Mesenchymal stem cell (in vitro differentiated cells and primary cell): Measurements from ENCODE around the gene VAX1.
A peak's percentile ranks its signal among the peaks of the same experiment; 100 is the strongest.

ENCODE experiments used
- DNase-seq: peaks from one replicate; pipeline ENCODE4 v3.0.0-alpha.2; 2013
- H2AFZ ChIP-seq: one replicate; pipeline ENCODE4 v1.6.1; 2013; ENCODE audit warnings: low read depth, mild to moderate bottlenecking, control low read depth, inconsistent platforms, low read length, moderate library complexity
- H2AK5ac ChIP-seq: 2 replicates; pipeline ENCODE4 v1.6.1; 2013; ENCODE audit warnings: low read length, moderate library complexity, mild to moderate bottlenecking, inconsistent platforms; ENCODE audit not compliant: severe bottlenecking
- H2BK120ac ChIP-seq: one replicate; pipeline ENCODE4 v1.6.1; 2013; ENCODE audit warnings: low read depth, mild to moderate bottlenecking, inconsistent platforms, low read length, moderate library complexity
- H2BK12ac ChIP-seq, 2 experiments: one replicate each; pipeline ENCODE4 v1.6.1; 2013; ENCODE audit warnings: inconsistent platforms in 2 of 2, low read length in 2 of 2, mild to moderate bottlenecking in 2 of 2, moderate library complexity in 2 of 2, control low read depth in 1 of 2
- H2BK15ac ChIP-seq: one replicate; pipeline ENCODE4 v1.6.1; 2013; ENCODE audit warnings: mild to moderate bottlenecking, low read depth, inconsistent platforms; ENCODE audit not compliant: poor library complexity, severe bottlenecking
- H2BK5ac ChIP-seq: 2 replicates; pipeline ENCODE4 v1.6.1; 2013; ENCODE audit warnings: low read depth, mild to moderate bottlenecking, low read length, control low read depth, inconsistent platforms; ENCODE audit not compliant: poor library complexity, severe bottlenecking
- H3K14ac ChIP-seq, 2 experiments: one replicate each; pipeline ENCODE4 v1.6.1; 2013; ENCODE audit warnings: inconsistent platforms in 2 of 2, low read length in 2 of 2, control low read depth in 1 of 2, mild to moderate bottlenecking in 1 of 2, moderate library complexity in 1 of 2
- H3K18ac ChIP-seq, 2 experiments: one replicate each; pipeline ENCODE4 v1.6.1; 2013; ENCODE audit warnings: inconsistent platforms in 2 of 2, low read length in 2 of 2, control low read depth in 1 of 2, low read depth in 1 of 2, mild to moderate bottlenecking in 1 of 2
- H3K23ac ChIP-seq, 2 experiments: one replicate each; pipeline ENCODE4 v1.6.1; 2013; ENCODE audit warnings: inconsistent platforms in 2 of 2, low read length in 2 of 2, mild to moderate bottlenecking in 2 of 2, moderate library complexity in 2 of 2, control low read depth in 1 of 2
- H3K27ac ChIP-seq: 2 replicates; pipeline ENCODE4 v1.5.1; 2013; ENCODE audit warnings: mild to moderate bottlenecking, moderate library complexity, low read length, control low read depth, inconsistent platforms; ENCODE audit not compliant: poor library complexity, severe bottlenecking
- H3K27me3 ChIP-seq, 2 experiments: 2 replicates each; pipeline versions ENCODE4 v1.6.1 to v1.7.0; 2013; ENCODE audit warnings: low read length in 2 of 2, mild to moderate bottlenecking in 2 of 2, moderate library complexity in 2 of 2, control low read depth in 1 of 2, inconsistent platforms in 1 of 2; ENCODE audit not compliant: control insufficient read depth in 1 of 2, insufficient read depth in 1 of 2
- H3K36me3 ChIP-seq, 2 experiments: 2 replicates each; pipeline versions ENCODE4 v1.6.1 to v1.7.0; 2013; ENCODE audit warnings: low read length in 2 of 2, control low read depth in 1 of 2, inconsistent platforms in 1 of 2, low read depth in 1 of 2, mild to moderate bottlenecking in 1 of 2; ENCODE audit not compliant: insufficient read depth in 2 of 2, control insufficient read depth in 1 of 2
- H3K4ac ChIP-seq, 2 experiments: one replicate each; pipeline ENCODE4 v1.6.1; 2013; ENCODE audit warnings: inconsistent platforms in 2 of 2, low read length in 2 of 2, mild to moderate bottlenecking in 2 of 2, moderate library complexity in 2 of 2, control low read depth in 1 of 2, low read depth in 1 of 2
- H3K4me1 ChIP-seq: 2 replicates; pipeline ENCODE4 v1.6.1; 2013; ENCODE audit warnings: low read depth, low read length, control low read depth; ENCODE audit not compliant: control insufficient read depth, insufficient read depth
- H3K4me2 ChIP-seq: 2 replicates; pipeline ENCODE4 v1.6.1; 2013; ENCODE audit warnings: low read length, mild to moderate bottlenecking, inconsistent platforms; ENCODE audit not compliant: poor library complexity, severe bottlenecking
- H3K4me3 ChIP-seq, 2 experiments: 2 replicates each; pipeline versions ENCODE4 v1.5.1 to v1.7.0; 2013; ENCODE audit warnings: low read length in 2 of 2, mild to moderate bottlenecking in 2 of 2, control low read depth in 1 of 2, low read depth in 1 of 2; ENCODE audit not compliant: insufficient read depth in 1 of 2
- H3K79me1 ChIP-seq: replicated peaks from 2 replicates; pipeline ENCODE4 v1.6.1; 2013; ENCODE audit warnings: mild to moderate bottlenecking, control low read depth, low read length, inconsistent platforms; ENCODE audit not compliant: poor library complexity, severe bottlenecking
- H3K9ac ChIP-seq: 2 replicates; pipeline ENCODE4 v1.7.0; 2013; ENCODE audit warnings: mild to moderate bottlenecking, low read length, moderate library complexity
- H3K9me3 ChIP-seq: 2 replicates; pipeline ENCODE4 v1.7.0; 2013; ENCODE audit warnings: mild to moderate bottlenecking, low read length; ENCODE audit not compliant: control insufficient read depth
- H4K8ac ChIP-seq: one replicate; pipeline ENCODE4 v1.6.1; 2013; ENCODE audit warnings: inconsistent platforms, mild to moderate bottlenecking, low read length, moderate library complexity
- H4K91ac ChIP-seq: one replicate; pipeline ENCODE4 v1.6.1; 2013; ENCODE audit warnings: mild to moderate bottlenecking, low read length, inconsistent platforms
- WGBS: methylation state at CpG from one replicate; pipeline ENCODE4 v1.1.7; 2013; ENCODE audit warnings: mixed read lengths; 5-methylcytosine and 5-hydroxymethylcytosine counted together

VAX1 gene

GRCh38 chr10:117167789-117168674 is 30.0 kb upstream of the VAX1 start:
- peak overlapping the region; percentile 8 to 50 for H3K4me3 ChIP-seq
- no peak overlapping the region for H3K27ac ChIP-seq
- peaks cover 99% of the 10 kb centered on the region in 2 experiments for H3K27me3 ChIP-seq
- H2AFZ ChIP-seq = peak overlapping the region; percentile 77
- H3K9ac ChIP-seq = no peak overlapping the region
- H3K4me1 ChIP-seq = peaks cover 25% of the 10 kb centered on the region
- H3K36me3 ChIP-seq = no peaks in the 10 kb centered on the region
- H3K14ac ChIP-seq = no peak overlapping the region
- H2BK15ac ChIP-seq = no peak overlapping the region
- 4% methylated on average over 70 of the region's 75 CpGs for whole genome bisulfite sequencing
- peak; percentile 35 for DNase-seq
- H2BK12ac ChIP-seq = no peak overlapping the region
- H3K18ac ChIP-seq = peak overlapping the region in 1 of 2 experiments; percentile 30
- no peak overlapping the region for H4K91ac ChIP-seq
- no peak overlapping the region for H2BK120ac ChIP-seq
- no peak overlapping the region for H2BK5ac ChIP-seq
- no peaks in the 10 kb centered on the region for H3K79me1 ChIP-seq
- no peak overlapping the region for H2AK5ac ChIP-seq
- no peaks in the 10 kb centered on the region for H3K9me3 ChIP-seq
- no peak overlapping the region for H3K23ac ChIP-seq
- H3K4me2 ChIP-seq = peak overlapping the region; percentile 28
- H3K4ac ChIP-seq = no peak overlapping the region
- no peak overlapping the region for H4K8ac ChIP-seq

GRCh38 chr10:117167346-117167788 is 29.3 kb upstream of the VAX1 start:
- no peak overlapping the region for H2BK15ac ChIP-seq
- no peak overlapping the region for H3K23ac ChIP-seq
- H2AK5ac ChIP-seq = no peak overlapping the region
- H2BK5ac ChIP-seq = no peak overlapping the region
- H3K14ac ChIP-seq = no peak overlapping the region
- no peaks in the 10 kb centered on the region for H3K36me3 ChIP-seq
- H2BK12ac ChIP-seq = no peak overlapping the region
- no peak overlapping the region for H3K4ac ChIP-seq
- H3K4me3 ChIP-seq = no peak overlapping the region
- H3K27me3 ChIP-seq = peaks cover 97 to 99% of the 10 kb centered on the region in 2 experiments
- H3K79me1 ChIP-seq = no peaks in the 10 kb centered on the region
- no peak overlapping the region for H4K91ac ChIP-seq
- no peaks in the 10 kb centered on the region for H3K9me3 ChIP-seq
- no peak overlapping the region for H2BK120ac ChIP-seq
- no peak overlapping the region for H3K9ac ChIP-seq
- no peak for DNase-seq
- no peak overlapping the region for H3K4me2 ChIP-seq
- peaks cover 29% of the 10 kb centered on the region for H3K4me1 ChIP-seq
- H3K27ac ChIP-seq = no peak overlapping the region
- H3K18ac ChIP-seq = no peak overlapping the region
- no peak overlapping the region for H2AFZ ChIP-seq
- 26% methylated on average over 21 of the region's 21 CpGs for WGBS
- H4K8ac ChIP-seq = no peak overlapping the region

- Histone ChIP-seq H3K9me3 (no peaks in the 10 kb centered on the region), H2AK5ac (no peak overlapping the region), H2AFZ (no peak overlapping the region), H3K4me3 (no peak overlapping the region), H3K4me1 (peaks cover 29% of the 10 kb centered on the region), H3K18ac (no peak overlapping the region), H2BK5ac (no peak overlapping the region), H3K14ac (no peak overlapping the region), H3K23ac (peak overlapping the region in 1 of 2 experiments; percentile 35), H2BK12ac (no peak overlapping the region), H3K79me1 (no peaks in the 10 kb centered on the region), H2BK15ac (no peak overlapping the region), H3K27ac (no peak overlapping the region), H2BK120ac (no peak overlapping the region), H3K27me3 (peaks cover 97 to 98% of the 10 kb centered on the region in 2 experiments), H3K4ac (no peak overlapping the region), H3K4me2 (no peak overlapping the region), H3K36me3 (no peaks in the 10 kb centered on the region), H3K9ac (no peak overlapping the region), H4K91ac (no peak overlapping the region), H4K8ac (no peak overlapping the region)
- 25% methylated on average over 40 of the region's 41 CpGs for WGBS
- DNase-seq = no peak
Observed at GRCh38 chr10:117166418-117167345, 28.6 kb upstream of the VAX1 start.
